ENCODE results near the gene IQCH.

DNA sequence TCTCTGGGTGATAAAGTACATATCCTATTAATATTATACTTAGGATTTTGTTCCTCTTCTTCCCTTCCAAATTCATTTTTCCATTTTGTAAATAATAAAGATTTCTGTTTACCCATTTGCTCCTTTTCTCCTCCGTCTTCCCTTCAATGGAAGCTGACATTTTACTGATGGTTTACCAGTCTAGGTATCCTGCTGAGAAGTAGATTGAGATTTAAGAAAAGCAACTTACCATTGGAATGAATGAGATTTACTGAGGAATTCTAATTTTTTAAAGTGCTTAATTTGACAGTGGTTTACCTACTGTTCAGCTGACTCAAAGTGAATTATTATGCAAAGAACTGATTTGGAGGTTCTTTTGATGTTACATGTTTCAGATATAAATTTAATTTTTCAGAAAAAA is 268.7 kb downstream of the IQCH start:
- TF ChIP-seq GATA2 (IDR thresholded peaks at IDR 0.05; ENCODE audit: low read depth, low read length) = no peak
- no peak for TF ChIP-seq GATA3 (IDR thresholded peaks at IDR 0.05; ENCODE audit: low read depth, low read length)

All from SH-SY5Y (cell line).